ENCODE data around the gene REPIN1. TPM values are rescaled to one million over a fixed set of nuclear protein-coding genes. Genes with fewer than 3 reads are reported as not detected.

REPIN1 gene
- total RNA-seq: 10 to 100 TPM; 53.4 to 57.5 TPM

GRCh38 chr7:150368096-150368883 is at the start of gene REPIN1:
Gene REPIN1 (plus strand): TSS chr7:150368822. CDS start chr7:150369712, 890 bp downstream.
- Mint-ChIP-seq H3K27me3 (no peaks in the 10 kb centered on the region), H3K36me3 (peaks cover 2% of the 10 kb centered on the region), H3K9me3 (no peaks in the 10 kb centered on the region), H3K27ac (peak within 1 kb of the TSS; percentile 90), H3K4me3 (peak within 1 kb of the TSS; percentile 93), H3K4me1 (peaks cover 36% of the 10 kb centered on the region)
- peak; percentile 65 for ATAC-seq (ENCODE audit: low read depth)
- POLR2A ChIA-PET: interaction anchor here (0.7 to 3.5 kb wide), 9 partner anchors 9 to 499 kb away, joined by 3 to 47 read pairs (median 5); partner anchors contain the start of genes ACTR3C and LRRC61
- DNase-seq: peak; percentile 88

- H3K27ac Mint-ChIP-seq: peak overlapping the region; percentile 99
- no peaks in the 10 kb centered on the region for H3K27me3 Mint-ChIP-seq
- peaks cover 21% of the 10 kb centered on the region for H3K4me1 Mint-ChIP-seq
- no peak for DNase-seq
- peak overlapping the region; percentile 99 for H3K4me3 Mint-ChIP-seq
- POLR2A ChIA-PET: interaction anchor here (1.0 kb wide), 1 partner anchor 129 kb away, joined by 3 read pairs; the partner anchor contains the start of gene GIMAP8
- no peak for ATAC-seq (ENCODE audit: low read depth)
- H3K9me3 Mint-ChIP-seq: no peaks in the 10 kb centered on the region
- peaks cover 14% of the 10 kb centered on the region for H3K36me3 Mint-ChIP-seq
Observed at GRCh38 chr7:150321788-150322113, 46.9 kb upstream of the REPIN1 start.

- POLR2A ChIA-PET: interaction anchor here (0.6 to 1.8 kb wide), 3 partner anchors 8 to 1212 kb away, joined by 3 to 10 read pairs (median 3); partner anchors contain the start of gene GIMAP8
Observed at GRCh38 chr7:150322114-150322832, 46.3 kb upstream of the REPIN1 start.

GRCh38 chr7:150322833-150323681 is 45.6 kb upstream of the REPIN1 start, which contains the start of the genes ACTR3C and LRRC61:
Gene ACTR3C (minus strand): TSS chr7:150323545. CDS start chr7:150295296, 28,249 bp downstream.
Gene LRRC61 (plus strand): TSS chr7:150323355. CDS start chr7:150336862, 13,507 bp downstream.
- Mint-ChIP-seq H3K9me3 (no peaks in the 10 kb centered on the region), H3K27ac (peak within 1 kb of the TSS; percentile 99), H3K27me3 (no peaks in the 10 kb centered on the region), H3K4me1 (peaks cover 21% of the 10 kb centered on the region), H3K36me3 (peaks cover 12% of the 10 kb centered on the region), H3K4me3 (peak within 1 kb of the TSS; percentile 99)
- ATAC-seq (ENCODE audit: low read depth): peak; percentile 63
- peak; percentile 81 for DNase-seq
- POLR2A ChIA-PET: interaction anchor here (0.6 to 1.8 kb wide), 7 partner anchors 9 to 1211 kb away, joined by 3 to 10 read pairs (median 4); partner anchors contain the start of gene REPIN1

More at GRCh38 chr7:150322114-150322832, 46.3 kb upstream of the REPIN1 start:
- peak overlapping the region; percentile 99 for H3K4me3 Mint-ChIP-seq
- DNase-seq (peak; percentile 52), ATAC-seq (ENCODE audit: low read depth) (peak; percentile 67)
- H3K27me3 Mint-ChIP-seq: no peaks in the 10 kb centered on the region
- H3K27ac Mint-ChIP-seq: peak overlapping the region; percentile 99
- no peaks in the 10 kb centered on the region for H3K9me3 Mint-ChIP-seq
- H3K36me3 Mint-ChIP-seq: peaks cover 14% of the 10 kb centered on the region
- peaks cover 21% of the 10 kb centered on the region for H3K4me1 Mint-ChIP-seq

GRCh38 chr7:150323682-150324372 is 44.8 kb upstream of the REPIN1 start:
- Mint-ChIP-seq H3K4me1 (peaks cover 21% of the 10 kb centered on the region), H3K4me3 (peak overlapping the region; percentile 99), H3K27ac (peak overlapping the region; percentile 98), H3K9me3 (no peaks in the 10 kb centered on the region), H3K36me3 (peaks cover 12% of the 10 kb centered on the region), H3K27me3 (no peaks in the 10 kb centered on the region)
- POLR2A ChIA-PET: interaction anchor here (1.0 to 1.8 kb wide), 6 partner anchors 10 to 432 kb away, joined by 3 to 10 read pairs (median 4); partner anchors contain the start of gene REPIN1
- ATAC-seq (ENCODE audit: low read depth): peak; percentile 32
- DNase-seq: no peak

GRCh38 chr7:150324373-150324961 is 44.2 kb upstream of the REPIN1 start:
- POLR2A ChIA-PET: interaction anchor here (1.4 to 1.6 kb wide), 4 partner anchors 44 to 431 kb away, joined by 3 to 9 read pairs (median 4); partner anchors contain the start of gene REPIN1
- Mint-ChIP-seq H3K9me3 (no peaks in the 10 kb centered on the region), H3K27ac (peak overlapping the region; percentile 98), H3K36me3 (peaks cover 12% of the 10 kb centered on the region), H3K4me3 (peak overlapping the region; percentile 99), H3K4me1 (peaks cover 21% of the 10 kb centered on the region), H3K27me3 (no peaks in the 10 kb centered on the region)
- DNase-seq: no peak
- no peak for ATAC-seq (ENCODE audit: low read depth)

- Mint-ChIP-seq H3K36me3 (peaks cover 12% of the 10 kb centered on the region), H3K9me3 (no peaks in the 10 kb centered on the region), H3K27ac (peak overlapping the region; percentile 98), H3K27me3 (no peaks in the 10 kb centered on the region), H3K4me1 (peaks cover 21% of the 10 kb centered on the region), H3K4me3 (peak overlapping the region; percentile 99)
- POLR2A ChIA-PET: no interaction called here
- no peak for DNase-seq
- no peak for ATAC-seq (ENCODE audit: low read depth)
Observed at GRCh38 chr7:150325110-150325611, 43.5 kb upstream of the REPIN1 start.

- Mint-ChIP-seq H3K27ac (no peak overlapping the region), H3K4me1 (peaks cover 21% of the 10 kb centered on the region), H3K9me3 (no peaks in the 10 kb centered on the region), H3K27me3 (no peaks in the 10 kb centered on the region), H3K36me3 (peaks cover 12% of the 10 kb centered on the region), H3K4me3 (no peak overlapping the region)
- POLR2A ChIA-PET: interaction anchor here (0.7 kb wide), 1 partner anchor 852 kb away, joined by 3 read pairs; no protein-coding TSS in a partner anchor
- ATAC-seq (ENCODE audit: low read depth): no peak
- DNase-seq: no peak
Observed at GRCh38 chr7:150325901-150326300, 42.7 kb upstream of the REPIN1 start.

GRCh38 chr7:150326657-150327268 is 41.9 kb upstream of the REPIN1 start:
- ATAC-seq (ENCODE audit: low read depth) (no peak), DNase-seq (no peak)
- POLR2A ChIA-PET: interaction anchor here (0.7 kb wide), 1 partner anchor 853 kb away, joined by 3 read pairs; no protein-coding TSS in a partner anchor
- Mint-ChIP-seq H3K4me3 (no peak overlapping the region), H3K27me3 (no peaks in the 10 kb centered on the region), H3K27ac (no peak overlapping the region), H3K36me3 (peaks cover 12% of the 10 kb centered on the region), H3K4me1 (peaks cover 21% of the 10 kb centered on the region), H3K9me3 (no peaks in the 10 kb centered on the region)

GRCh38 chr7:150327308-150327707 is 41.3 kb upstream of the REPIN1 start:
- H3K27me3 Mint-ChIP-seq: no peaks in the 10 kb centered on the region
- H3K4me3 Mint-ChIP-seq: no peak overlapping the region
- H3K4me1 Mint-ChIP-seq: peaks cover 19% of the 10 kb centered on the region
- POLR2A ChIA-PET: no interaction called here
- ATAC-seq (ENCODE audit: low read depth): no peak
- DNase-seq: no peak
- H3K9me3 Mint-ChIP-seq: no peaks in the 10 kb centered on the region
- H3K36me3 Mint-ChIP-seq: peaks cover 12% of the 10 kb centered on the region
- no peak overlapping the region for H3K27ac Mint-ChIP-seq

GRCh38 chr7:150329331-150330120 is 39.1 kb upstream of the REPIN1 start:
- Mint-ChIP-seq H3K9me3 (no peaks in the 10 kb centered on the region), H3K4me1 (peaks cover 7% of the 10 kb centered on the region), H3K36me3 (peaks cover 10% of the 10 kb centered on the region), H3K4me3 (no peak overlapping the region), H3K27me3 (no peaks in the 10 kb centered on the region), H3K27ac (no peak overlapping the region)
- ATAC-seq (ENCODE audit: low read depth) (no peak), DNase-seq (no peak)
- POLR2A ChIA-PET: no interaction called here

Data from activated naive CD8-positive, alpha-beta T cell treated with anti-CD3 and anti-CD28 coated beads, Interleukin-2, amount 10 ng/mL, durations not matched to agents 7 days and 5 days (primary cell).